ENCODE results near the gene CLEC11A.
"Not testable (repeated sequence)": the region's sequence is repeated elsewhere in the genome, so short reads cannot be mapped to it uniquely, and the experiment has no call there.

CLEC11A gene

DNA sequence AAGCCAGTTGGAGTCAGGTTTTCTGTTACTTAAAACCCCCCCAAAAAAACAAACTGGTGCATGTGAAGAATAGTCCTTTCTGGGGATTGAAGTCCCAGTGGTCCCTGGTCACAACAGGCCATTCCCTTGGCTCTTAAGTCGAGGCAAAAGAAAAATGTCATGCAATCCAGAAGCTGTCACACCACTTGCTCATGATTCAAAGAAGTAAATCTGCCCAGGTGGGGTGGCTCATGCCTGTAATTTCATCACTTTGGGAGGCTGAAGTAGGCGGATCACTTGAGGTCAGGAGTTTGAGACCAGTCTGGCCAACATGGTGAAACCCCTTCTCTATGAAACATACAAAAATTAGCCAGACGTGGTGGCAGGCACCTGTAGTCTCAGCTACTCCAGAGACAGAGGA, 38.3 kb downstream of the CLEC11A start:
- DNase-seq: not testable (repeated sequence)

DNA sequence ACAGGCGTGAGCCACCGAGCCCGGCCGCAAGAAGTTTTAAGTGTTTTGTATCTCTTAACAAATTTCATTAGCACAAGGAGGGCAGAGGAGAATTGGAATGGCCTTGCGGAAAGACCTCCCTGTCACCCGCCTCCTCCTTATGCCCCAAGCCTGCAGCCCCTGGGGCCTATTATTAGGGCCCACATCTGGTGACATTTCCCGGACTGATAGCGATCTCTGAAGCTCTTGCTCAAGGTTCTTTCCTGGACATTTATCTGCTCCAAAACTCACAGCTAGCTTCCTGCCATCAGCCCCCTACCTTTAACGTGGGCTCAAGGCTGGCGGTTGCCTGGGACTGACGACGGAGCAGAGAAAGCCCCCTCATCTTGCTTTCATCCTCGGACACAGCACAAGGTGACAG, 40.4 kb downstream of the CLEC11A start:
- not testable (repeated sequence) for DNase-seq

DNA sequence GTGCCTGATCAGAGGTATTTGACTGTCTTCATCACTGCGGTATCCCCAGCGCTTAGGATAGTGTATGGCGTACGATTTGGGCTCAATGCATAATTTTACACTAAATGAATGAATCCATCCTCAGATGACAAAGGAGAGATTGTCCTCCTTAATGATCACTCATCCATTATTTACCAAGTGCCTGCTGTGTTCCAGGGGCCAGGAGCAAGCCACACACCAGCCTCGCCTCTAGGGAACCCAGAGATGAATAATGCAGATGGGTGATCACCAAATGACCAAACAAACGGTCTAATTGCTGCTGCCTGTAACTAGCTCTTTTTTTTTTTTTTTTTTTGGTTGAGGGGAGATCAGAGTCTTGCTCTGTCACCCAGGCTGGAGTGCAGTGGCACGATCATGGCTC, 41.2 kb downstream of the CLEC11A start:
- DNase-seq: no peak

DNA sequence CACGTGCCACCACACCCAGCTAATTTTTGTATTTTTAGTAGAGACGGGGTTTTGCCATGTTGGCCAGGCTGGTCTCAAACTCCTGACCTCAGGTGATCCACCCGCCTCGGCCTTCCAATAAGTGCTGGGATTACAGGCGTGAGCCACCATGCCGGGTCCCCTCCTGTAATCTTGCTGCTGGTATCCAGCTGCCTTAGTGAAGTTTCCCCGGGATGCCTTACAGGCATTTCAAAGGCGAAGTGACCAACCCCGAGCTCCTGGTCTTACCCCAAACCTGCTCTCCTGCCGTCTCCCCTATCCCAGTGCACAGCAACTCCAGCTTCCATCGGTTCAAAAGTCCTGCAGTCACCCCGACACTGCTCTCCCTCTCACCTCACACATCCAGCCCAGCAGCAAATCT, 43.6 kb downstream of the CLEC11A start:
- DNase-seq: not testable (repeated sequence)

DNA sequence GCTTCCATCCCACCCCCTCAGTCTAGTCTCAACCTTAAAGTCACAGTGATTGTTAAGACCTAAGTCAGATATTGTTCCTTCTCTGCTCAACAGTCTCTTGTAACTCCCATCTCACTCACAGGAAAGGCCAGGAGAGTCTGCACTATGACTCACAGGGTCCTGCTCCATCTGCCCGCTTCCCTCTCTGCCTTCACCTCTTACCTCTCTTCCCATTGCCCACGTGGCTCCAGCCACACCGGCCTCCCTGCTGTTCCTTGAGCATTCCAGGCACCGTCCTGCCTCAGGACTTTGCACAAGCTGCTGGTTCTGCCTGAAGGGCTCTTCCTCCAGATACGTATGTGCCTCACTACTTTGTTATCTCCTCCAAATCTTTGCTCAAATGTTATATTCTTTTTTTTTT, 44.1 kb downstream of the CLEC11A start:
- DNase-seq: not testable (repeated sequence)

DNA sequence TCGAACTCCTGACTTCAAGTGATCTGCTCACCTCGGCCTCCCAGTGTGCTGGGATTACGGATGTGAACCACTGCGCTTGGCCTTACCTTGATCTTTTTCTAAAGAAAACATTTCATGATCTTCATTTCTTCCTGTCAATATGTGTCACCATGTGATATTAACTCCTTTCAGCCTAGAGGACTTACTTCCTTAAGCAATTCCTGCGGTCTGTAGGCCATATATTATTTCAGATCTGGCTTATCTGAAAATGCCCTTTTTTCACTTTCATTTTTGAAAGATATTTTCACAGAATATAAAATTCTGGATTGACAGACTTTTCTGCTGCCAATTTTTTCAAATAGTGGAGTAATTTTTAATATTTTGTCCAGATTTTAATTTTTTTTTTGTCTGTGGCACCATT, 45.1 kb downstream of the CLEC11A start:
- DNase-seq: no peak

DNA sequence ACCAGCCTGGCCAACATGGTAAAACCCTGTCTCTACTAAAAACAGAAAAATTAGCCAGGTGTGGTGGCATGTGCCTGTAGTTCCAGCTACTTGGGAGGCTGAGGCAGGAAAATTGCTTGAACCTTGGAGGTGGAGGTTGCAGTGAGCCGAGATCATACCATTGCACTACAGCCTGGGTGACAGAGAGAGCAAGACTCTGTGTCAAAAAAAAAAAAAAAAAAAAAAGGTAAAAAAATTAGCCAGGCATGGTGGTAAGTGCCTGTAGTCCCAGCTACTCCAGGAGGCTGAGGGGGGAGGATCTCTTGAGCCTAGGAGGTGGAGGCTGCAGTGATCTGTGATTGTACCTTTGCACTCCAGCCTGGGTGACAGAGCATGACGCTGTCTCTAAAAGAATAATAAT, 47.0 kb downstream of the CLEC11A start, which contains the start of gene GPR32:
Gene GPR32, plus strand, starts transcription at position 301 of the 400 bp plus-strand sequence. CDS start 137 bp downstream, outside the sequence.
- DNase-seq: not testable (repeated sequence)

DNA sequence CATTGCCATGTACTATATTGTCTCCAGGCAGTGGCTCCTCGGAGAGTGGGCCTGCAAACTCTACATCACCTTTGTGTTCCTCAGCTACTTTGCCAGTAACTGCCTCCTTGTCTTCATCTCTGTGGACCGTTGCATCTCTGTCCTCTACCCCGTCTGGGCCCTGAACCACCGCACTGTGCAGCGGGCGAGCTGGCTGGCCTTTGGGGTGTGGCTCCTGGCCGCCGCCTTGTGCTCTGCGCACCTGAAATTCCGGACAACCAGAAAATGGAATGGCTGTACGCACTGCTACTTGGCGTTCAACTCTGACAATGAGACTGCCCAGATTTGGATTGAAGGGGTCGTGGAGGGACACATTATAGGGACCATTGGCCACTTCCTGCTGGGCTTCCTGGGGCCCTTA, 47.7 kb downstream of the CLEC11A start:
- no peak for DNase-seq

DNA sequence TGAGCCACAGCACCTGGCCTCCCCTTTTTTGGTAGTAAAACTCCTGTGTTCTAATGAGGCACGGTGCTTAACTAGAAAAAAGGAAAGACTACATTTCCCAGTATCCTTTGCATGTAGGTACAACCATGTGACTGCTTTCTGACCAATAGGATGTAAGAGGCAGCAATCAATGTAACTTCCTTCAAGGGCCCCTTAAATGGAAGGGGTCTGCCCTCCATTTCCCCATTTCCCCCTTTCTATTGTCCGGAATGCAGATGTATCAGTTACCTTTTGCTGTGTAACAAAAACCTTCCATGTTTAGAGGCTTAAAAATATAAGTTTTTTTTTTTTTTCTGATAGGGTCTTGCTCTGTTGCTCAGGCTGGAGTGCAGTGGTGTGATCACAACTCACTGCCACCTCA, 49.3 kb downstream of the CLEC11A start:
- peak in 2 of 3 donors; percentile 5 to 14 for DNase-seq

DNA sequence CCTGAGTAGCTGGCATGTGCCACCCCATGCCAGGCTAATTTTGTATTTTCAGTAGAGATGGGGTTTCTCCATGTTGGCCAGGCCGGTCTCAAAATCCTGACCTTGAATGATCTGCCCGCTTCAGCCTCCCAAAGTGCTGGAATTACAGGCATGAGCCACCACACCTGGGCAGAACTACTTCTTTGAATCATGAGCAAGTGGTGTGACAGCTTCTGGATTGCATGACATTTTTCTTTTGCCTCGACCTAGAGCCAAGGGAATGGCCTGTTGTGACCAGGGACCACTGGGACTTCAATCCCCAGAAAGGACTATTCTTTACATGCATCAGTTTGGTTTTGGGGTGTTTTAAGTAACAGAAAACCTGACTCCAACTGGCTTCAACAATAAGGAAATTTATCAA, 49.7 kb downstream of the CLEC11A start:
- DNase-seq: not testable (repeated sequence)

DNA sequence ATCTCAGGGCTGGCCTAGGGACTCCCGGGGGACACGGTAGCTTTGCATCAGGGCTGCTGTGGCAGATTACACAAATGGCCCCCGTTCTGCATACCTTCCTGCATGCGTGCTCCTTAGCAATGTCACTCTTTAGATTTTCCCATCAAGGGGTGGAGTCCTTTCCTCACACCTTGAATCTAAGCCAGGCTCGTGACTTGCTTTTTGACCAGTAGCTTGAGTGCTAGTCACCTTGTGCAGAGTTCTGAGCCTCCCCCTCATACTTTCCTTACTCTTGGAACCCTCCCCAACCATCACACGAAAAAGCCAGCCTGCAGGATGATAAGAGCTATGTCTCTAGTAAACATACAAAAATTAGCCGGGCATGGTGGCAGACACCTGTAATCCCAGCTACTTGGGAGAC, 50.3 kb downstream of the CLEC11A start:
- not testable (repeated sequence) for DNase-seq

All from suppressor macrophage treated with lipopolysaccharide for 1 hour (primary cell).